AG04450 (cell line): ENCODE data around the gene ERC1. TPM values are rescaled to one million over a fixed set of nuclear protein-coding genes. Genes with fewer than 3 reads are reported as not detected.
"Not testable (repeated sequence)": the region's sequence is repeated elsewhere in the genome, so short reads cannot be mapped to it uniquely, and the experiment has no call there.

ENCODE experiments used
- CTCF ChIA-PET: fragments of 300-600, 350-600 bp; formaldehyde crosslinking; extraction: SDS; loops from one replicate; lab custom pipeline; 2022; ENCODE audit warnings: antibody characterized with exemption, inconsistent platforms; lab: Charles Lee
- POLR2A ChIA-PET: fragments of 350-600 bp; formaldehyde crosslinking; extraction: SDS; loops from one replicate; lab custom pipeline; 2021; ENCODE audit warnings: antibody characterized with exemption, inconsistent platforms; lab: Yijun Ruan, JAX
- DNase-seq: peaks from one replicate; pipeline ENCODE4 v3.0.0-alpha.2; 2011; ENCODE audit warnings: low read depth, low spot score
- H3K27ac ChIP-seq: one replicate; pipeline ENCODE4 v1.5.1; 2012; ENCODE audit warnings: low read depth, low read length, control low read depth
- H3K27me3 ChIP-seq: one replicate; pipeline ENCODE4 v1.6.0; 2012; ENCODE audit warnings: low read length; ENCODE audit not compliant: control insufficient read depth, insufficient read depth
- H3K4me3 ChIP-seq: 2 replicates; pipeline ENCODE4 v1.5.1; 2011; ENCODE audit warnings: mild to moderate bottlenecking, low read depth, low read length, control low read depth
- H3K9me3 ChIP-seq: 2 replicates; pipeline ENCODE4 v1.5.1; 2012; ENCODE audit warnings: low read length; ENCODE audit not compliant: control insufficient read depth, insufficient read depth
- polyA plus RNA-seq: library from polyadenylated mRNA; depleted of rRNA; stranded (reverse); fragments of >200 nt; gene quantifications from 2 replicates; pipeline ENCODE4 v1.2.3, GENCODE V29; 2011
- TF ChIP-seq, protein P1 (sequence below): IDR thresholded peaks from 2 replicates; pipeline ENCODE4 v1.5.1; 2011; ENCODE audit warnings: low read depth, low read length, control low read depth, inconsistent platforms

ERC1 gene
- polyA plus RNA-seq, 1 experiment: 28.6 TPM

DNA sequence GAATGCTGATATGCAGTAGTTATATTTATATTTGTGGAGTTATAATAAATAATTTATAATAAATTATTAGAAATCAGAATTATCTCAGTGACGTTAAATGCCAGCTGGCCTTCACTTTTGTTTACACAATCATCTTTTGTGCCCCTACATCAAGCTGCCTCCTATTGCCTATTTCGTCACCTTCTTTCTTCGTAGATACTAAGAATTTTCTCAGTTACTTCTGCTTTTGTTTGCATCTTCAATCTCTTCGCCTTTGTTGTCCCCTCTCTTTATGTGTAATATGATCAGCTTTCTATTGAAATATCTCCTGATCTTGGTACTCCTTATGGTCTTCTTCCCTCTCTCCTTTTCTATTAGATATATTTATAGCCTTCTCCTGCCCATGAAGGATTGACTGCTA, 197.0 kb downstream of the ERC1 start:
- H3K4me3 ChIP-seq: no peak overlapping the region
- no peaks in the 10 kb centered on the region for H3K9me3 ChIP-seq
- TF ChIP-seq, protein P1, sequence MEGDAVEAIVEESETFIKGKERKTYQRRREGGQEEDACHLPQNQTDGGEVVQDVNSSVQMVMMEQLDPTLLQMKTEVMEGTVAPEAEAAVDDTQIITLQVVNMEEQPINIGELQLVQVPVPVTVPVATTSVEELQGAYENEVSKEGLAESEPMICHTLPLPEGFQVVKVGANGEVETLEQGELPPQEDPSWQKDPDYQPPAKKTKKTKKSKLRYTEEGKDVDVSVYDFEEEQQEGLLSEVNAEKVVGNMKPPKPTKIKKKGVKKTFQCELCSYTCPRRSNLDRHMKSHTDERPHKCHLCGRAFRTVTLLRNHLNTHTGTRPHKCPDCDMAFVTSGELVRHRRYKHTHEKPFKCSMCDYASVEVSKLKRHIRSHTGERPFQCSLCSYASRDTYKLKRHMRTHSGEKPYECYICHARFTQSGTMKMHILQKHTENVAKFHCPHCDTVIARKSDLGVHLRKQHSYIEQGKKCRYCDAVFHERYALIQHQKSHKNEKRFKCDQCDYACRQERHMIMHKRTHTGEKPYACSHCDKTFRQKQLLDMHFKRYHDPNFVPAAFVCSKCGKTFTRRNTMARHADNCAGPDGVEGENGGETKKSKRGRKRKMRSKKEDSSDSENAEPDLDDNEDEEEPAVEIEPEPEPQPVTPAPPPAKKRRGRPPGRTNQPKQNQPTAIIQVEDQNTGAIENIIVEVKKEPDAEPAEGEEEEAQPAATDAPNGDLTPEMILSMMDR: no peak
- no peaks in the 10 kb centered on the region for H3K27me3 ChIP-seq
- ChIA-PET POLR2A (no interaction called here), CTCF (interaction anchor here (1.5 kb wide), 1 partner anchor 70 kb away, joined by 4 read pairs; no protein-coding TSS in a partner anchor)
- H3K27ac ChIP-seq: no peak overlapping the region
- no peak for DNase-seq

DNA sequence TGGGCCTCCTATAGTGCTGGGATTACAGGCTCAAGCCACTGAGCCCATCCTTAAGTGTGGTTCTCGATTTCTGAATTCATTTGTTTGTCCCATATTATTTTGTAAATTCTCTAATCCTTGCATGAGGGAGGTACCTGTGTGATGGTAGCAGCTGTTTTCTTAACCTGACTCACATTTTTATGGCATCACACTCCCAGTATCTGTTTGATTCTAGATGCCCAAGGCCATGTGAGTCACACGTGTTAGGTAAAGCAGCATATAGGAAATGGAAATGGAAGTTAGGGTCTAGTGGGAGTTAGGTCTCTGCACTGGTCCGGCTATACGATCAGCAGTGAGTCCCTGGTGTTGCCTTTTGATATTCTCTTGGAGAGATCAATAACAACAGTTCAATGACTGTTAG, 198.1 kb downstream of the ERC1 start:
- Histone ChIP-seq H3K4me3 (no peak overlapping the region), H3K27me3 (no peaks in the 10 kb centered on the region), H3K27ac (no peak overlapping the region), H3K9me3 (no peaks in the 10 kb centered on the region)
- ChIA-PET CTCF (no interaction called here), POLR2A (no interaction called here)
- DNase-seq: no peak
- TF ChIP-seq, protein P1: no peak

DNA sequence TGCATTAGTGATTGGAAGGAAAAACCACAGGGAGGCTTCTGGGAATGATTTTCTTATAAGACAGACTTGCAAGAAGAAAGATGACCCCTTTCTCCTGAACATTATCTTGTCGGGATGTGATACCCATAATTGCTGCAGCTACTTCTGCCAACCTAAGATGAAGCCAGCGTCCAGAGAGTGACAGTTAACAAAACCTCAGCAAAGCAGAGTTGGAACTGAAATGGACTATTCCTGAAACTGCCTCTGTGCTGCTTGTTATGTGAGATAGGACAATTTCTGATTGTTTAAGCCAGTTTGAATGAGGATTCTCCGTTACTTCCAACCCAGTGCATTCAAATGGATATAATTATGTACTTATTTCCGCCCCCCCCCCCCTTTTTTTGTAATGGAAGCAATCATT, 204.5 kb downstream of the ERC1 start:
- H3K27me3 ChIP-seq: no peaks in the 10 kb centered on the region
- DNase-seq: no peak
- peaks cover 4% of the 10 kb centered on the region; the same call in 1 of the 2 replicates for H3K9me3 ChIP-seq
- ChIA-PET CTCF (interaction anchor here (0.6 kb wide), 1 partner anchor 10 kb away, joined by 3 read pairs; no protein-coding TSS in a partner anchor), POLR2A (no interaction called here)
- no peak overlapping the region for H3K4me3 ChIP-seq
- no peak overlapping the region for H3K27ac ChIP-seq
- TF ChIP-seq, protein P1: no peak

GRCh38 chr12:1197264-1198018, 206.4 kb downstream of the ERC1 start:
- TF ChIP-seq, protein P1: no peak
- Histone ChIP-seq H3K27ac (no peak overlapping the region), H3K9me3 (peaks cover 4% of the 10 kb centered on the region; the same call in 1 of the 2 replicates), H3K4me3 (no peak overlapping the region), H3K27me3 (no peaks in the 10 kb centered on the region)
- ChIA-PET CTCF (interaction anchor here (0.6 kb wide), 1 partner anchor 79 kb away, joined by 3 read pairs; no protein-coding TSS in a partner anchor), POLR2A (interaction anchor here (0.7 kb wide), 1 partner anchor 11 kb away, joined by 3 read pairs; no protein-coding TSS in a partner anchor)
- DNase-seq: no peak

DNA sequence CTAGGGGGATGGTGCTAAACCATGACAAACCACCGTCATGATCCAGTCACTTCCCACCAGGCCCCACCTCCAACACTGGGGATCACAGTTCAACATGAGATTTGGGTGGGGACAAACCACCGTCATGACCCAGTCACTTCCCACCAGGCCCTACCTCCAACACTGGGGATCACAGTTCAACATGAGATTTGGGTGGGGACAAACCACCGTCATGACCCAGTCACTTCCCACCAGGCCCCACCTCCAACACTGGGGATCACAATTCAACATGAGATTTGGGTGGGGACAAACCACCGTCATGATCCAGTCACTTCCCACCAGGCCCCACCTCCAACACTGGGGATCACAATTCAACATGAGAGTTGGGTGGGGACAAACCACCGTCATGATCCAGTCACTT, 207.8 kb downstream of the ERC1 start:
- H3K4me3 ChIP-seq, CTCF ChIA-PET, POLR2A ChIA-PET, H3K27ac ChIP-seq, H3K9me3 ChIP-seq, DNase-seq, H3K27me3 ChIP-seq: not testable (repeated sequence)
